ENCODE results near the gene NRSN2. TPM values are rescaled to one million over a fixed set of nuclear protein-coding genes. Genes with fewer than 3 reads are reported as not detected.

NRSN2 gene
- total RNA-seq, 1 donor from 2014 or later = 89.3 TPM

GRCh38 chr20:309841-310644 is 36.9 kb upstream of the NRSN2 start:
- no peaks in the 10 kb centered on the region for H3K36me3 Mint-ChIP-seq (ENCODE audit: unreplicated experiment)
- H3K27me3 Mint-ChIP-seq (ENCODE audit: unreplicated experiment) = peaks cover 4% of the 10 kb centered on the region
- TF ChIP-seq, protein P1, sequence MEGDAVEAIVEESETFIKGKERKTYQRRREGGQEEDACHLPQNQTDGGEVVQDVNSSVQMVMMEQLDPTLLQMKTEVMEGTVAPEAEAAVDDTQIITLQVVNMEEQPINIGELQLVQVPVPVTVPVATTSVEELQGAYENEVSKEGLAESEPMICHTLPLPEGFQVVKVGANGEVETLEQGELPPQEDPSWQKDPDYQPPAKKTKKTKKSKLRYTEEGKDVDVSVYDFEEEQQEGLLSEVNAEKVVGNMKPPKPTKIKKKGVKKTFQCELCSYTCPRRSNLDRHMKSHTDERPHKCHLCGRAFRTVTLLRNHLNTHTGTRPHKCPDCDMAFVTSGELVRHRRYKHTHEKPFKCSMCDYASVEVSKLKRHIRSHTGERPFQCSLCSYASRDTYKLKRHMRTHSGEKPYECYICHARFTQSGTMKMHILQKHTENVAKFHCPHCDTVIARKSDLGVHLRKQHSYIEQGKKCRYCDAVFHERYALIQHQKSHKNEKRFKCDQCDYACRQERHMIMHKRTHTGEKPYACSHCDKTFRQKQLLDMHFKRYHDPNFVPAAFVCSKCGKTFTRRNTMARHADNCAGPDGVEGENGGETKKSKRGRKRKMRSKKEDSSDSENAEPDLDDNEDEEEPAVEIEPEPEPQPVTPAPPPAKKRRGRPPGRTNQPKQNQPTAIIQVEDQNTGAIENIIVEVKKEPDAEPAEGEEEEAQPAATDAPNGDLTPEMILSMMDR (IDR thresholded peaks at IDR 0.05; ENCODE audit: partially characterized antibody, unreplicated experiment) = no peak
- peak overlapping the region; percentile 90 for H3K4me3 Mint-ChIP-seq (ENCODE audit: unreplicated experiment)
- peaks cover 2% of the 10 kb centered on the region for H3K9me3 Mint-ChIP-seq (ENCODE audit: unreplicated experiment)
- peak; percentile 99 for DNase-seq
- H3K27ac Mint-ChIP-seq (ENCODE audit: unreplicated experiment) = peak overlapping the region; percentile 96
- H3K4me1 Mint-ChIP-seq (ENCODE audit: low read depth, unreplicated experiment) = peaks cover 10% of the 10 kb centered on the region

- H3K4me3 Mint-ChIP-seq (ENCODE audit: unreplicated experiment) = peak overlapping the region; percentile 90
- TF ChIP-seq, protein P1 (IDR thresholded peaks at IDR 0.05; ENCODE audit: partially characterized antibody, unreplicated experiment) = no peak
- peaks cover 2% of the 10 kb centered on the region for H3K9me3 Mint-ChIP-seq (ENCODE audit: unreplicated experiment)
- H3K4me1 Mint-ChIP-seq (ENCODE audit: low read depth, unreplicated experiment) = peaks cover 10% of the 10 kb centered on the region
- H3K27me3 Mint-ChIP-seq (ENCODE audit: unreplicated experiment) = peaks cover 3% of the 10 kb centered on the region
- peak overlapping the region; percentile 96 for H3K27ac Mint-ChIP-seq (ENCODE audit: unreplicated experiment)
- no peaks in the 10 kb centered on the region for H3K36me3 Mint-ChIP-seq (ENCODE audit: unreplicated experiment)
- no peak for DNase-seq
Measured at GRCh38 chr20:310645-311044, 36.3 kb upstream of the NRSN2 start.

DNA sequence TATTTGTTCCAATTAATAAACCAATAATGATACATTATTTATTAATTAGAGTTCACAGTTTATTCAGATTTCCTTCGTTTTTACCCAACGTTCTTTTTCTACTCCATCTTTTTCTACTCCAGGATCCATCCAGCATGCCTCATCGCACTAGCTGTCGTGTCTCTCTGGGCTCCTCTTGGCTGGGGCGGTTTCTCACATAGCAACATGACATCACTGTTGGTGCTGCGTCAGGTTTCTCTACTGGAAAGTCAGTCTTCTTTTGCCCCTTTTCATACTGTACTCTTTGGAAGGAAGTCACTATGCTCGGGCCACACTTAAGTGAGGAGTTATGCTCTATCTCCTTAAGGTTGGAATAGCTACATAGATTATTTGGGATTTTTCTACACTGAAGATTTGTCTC is 35.3 kb upstream of the NRSN2 start:
- H3K4me3 Mint-ChIP-seq (ENCODE audit: unreplicated experiment) = peak overlapping the region; percentile 70

GRCh38 chr20:312067-312466 is 34.8 kb upstream of the NRSN2 start:
- TF ChIP-seq, protein P1 (IDR thresholded peaks at IDR 0.05; ENCODE audit: partially characterized antibody, unreplicated experiment) = no peak
- no peaks in the 10 kb centered on the region for H3K36me3 Mint-ChIP-seq (ENCODE audit: unreplicated experiment)
- H3K4me1 Mint-ChIP-seq (ENCODE audit: low read depth, unreplicated experiment) = peaks cover 10% of the 10 kb centered on the region
- peaks cover 2% of the 10 kb centered on the region for H3K9me3 Mint-ChIP-seq (ENCODE audit: unreplicated experiment)
- H3K4me3 Mint-ChIP-seq (ENCODE audit: unreplicated experiment) = no peak overlapping the region
- no peak for DNase-seq
- H3K27ac Mint-ChIP-seq (ENCODE audit: unreplicated experiment) = no peak overlapping the region
- no peaks in the 10 kb centered on the region for H3K27me3 Mint-ChIP-seq (ENCODE audit: unreplicated experiment)

More for the DNA sequence above, 35.3 kb upstream of the NRSN2 start:
- TF ChIP-seq, protein P1 (IDR thresholded peaks at IDR 0.05; ENCODE audit: partially characterized antibody, unreplicated experiment) = no peak
- no peaks in the 10 kb centered on the region for H3K36me3 Mint-ChIP-seq (ENCODE audit: unreplicated experiment)
- DNase-seq = no peak
- H3K9me3 Mint-ChIP-seq (ENCODE audit: unreplicated experiment) = peaks cover 2% of the 10 kb centered on the region
- H3K27me3 Mint-ChIP-seq (ENCODE audit: unreplicated experiment) = peaks cover 2% of the 10 kb centered on the region
- peak overlapping the region; percentile 44 for H3K27ac Mint-ChIP-seq (ENCODE audit: unreplicated experiment)
- peaks cover 10% of the 10 kb centered on the region for H3K4me1 Mint-ChIP-seq (ENCODE audit: low read depth, unreplicated experiment)

DNA sequence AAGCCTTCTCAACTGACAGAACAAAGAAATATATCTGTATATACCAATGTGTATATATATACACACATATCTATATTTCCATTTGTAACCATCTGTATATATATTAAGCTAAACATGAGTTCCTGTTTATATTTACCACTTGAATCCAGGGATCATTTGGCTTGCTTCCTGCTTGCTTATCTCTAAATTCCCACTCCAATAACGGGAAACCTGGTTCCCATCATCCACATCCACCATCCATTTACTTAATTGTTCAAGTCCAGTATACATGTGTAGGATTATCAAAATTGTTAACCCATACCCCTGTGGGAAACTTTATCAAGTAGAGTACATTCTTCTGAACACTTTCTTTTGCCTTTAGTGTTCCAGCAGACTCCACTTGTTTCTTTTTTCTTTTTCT is 34.0 kb upstream of the NRSN2 start:
- Mint-ChIP-seq H3K36me3 (ENCODE audit: unreplicated experiment) (no peaks in the 10 kb centered on the region), H3K4me1 (ENCODE audit: low read depth, unreplicated experiment) (peaks cover 10% of the 10 kb centered on the region), H3K9me3 (ENCODE audit: unreplicated experiment) (peaks cover 2% of the 10 kb centered on the region)

More for the DNA sequence above, 34.0 kb upstream of the NRSN2 start:
- DNase-seq = no peak
- Mint-ChIP-seq H3K27me3 (ENCODE audit: unreplicated experiment) (no peaks in the 10 kb centered on the region), H3K4me3 (ENCODE audit: unreplicated experiment) (no peak overlapping the region), H3K27ac (ENCODE audit: unreplicated experiment) (no peak overlapping the region)
- TF ChIP-seq, protein P1 (IDR thresholded peaks at IDR 0.05; ENCODE audit: partially characterized antibody, unreplicated experiment) = no peak
